GM23338 (cell line): ENCODE measurements around the gene CTDSP2. TPM values are rescaled to one million over a fixed set of nuclear protein-coding genes. Genes with fewer than 3 reads are reported as not detected.

Source experiments
- ATAC-seq: fragments of 200-7000 bp; cut with Tn5 transposase; 3 replicates; pipeline ENCODE4 v1.9.1; 2020
- DNase-seq: peaks from one replicate; pipeline ENCODE4 v3.0.0-alpha.2; 2015; ENCODE audit warnings: low spot score
- H2AFZ ChIP-seq: fragments of 200-600 bp; sonication (generic); 2 replicates; pipeline ENCODE4 v1.8.0; 2016; ENCODE audit warnings: antibody characterized with exemption, mild to moderate bottlenecking, moderate library complexity
- H3F3A ChIP-seq: fragments of 200-600 bp; sonication (generic); replicated peaks from 2 replicates; pipeline ENCODE4 v1.8.0; 2017; ENCODE audit warnings: antibody characterized with exemption, mixed run types, low read depth
- H3K27ac ChIP-seq: fragments of 200-600 bp; sonication (generic); 2 replicates; pipeline ENCODE4 v1.6.1; 2016; ENCODE audit warnings: low read depth
- H3K27me3 ChIP-seq: fragments of 200-600 bp; sonication (generic); 2 replicates; pipeline ENCODE4 v1.8.0; 2016; ENCODE audit warnings: mild to moderate bottlenecking, mixed run types, moderate library complexity; ENCODE audit not compliant: insufficient read depth
- H3K36me3 ChIP-seq: fragments of 200-600 bp; sonication (generic); 2 replicates; pipeline ENCODE4 v1.8.0; 2016; ENCODE audit warnings: mild to moderate bottlenecking; ENCODE audit not compliant: insufficient read depth
- H3K4me1 ChIP-seq: fragments of 200-600 bp; sonication (generic); 2 replicates; pipeline ENCODE4 v1.8.0; 2016; ENCODE audit warnings: mild to moderate bottlenecking, moderate library complexity; ENCODE audit not compliant: insufficient read depth
- H3K4me2 ChIP-seq: fragments of 200-600 bp; sonication (generic); 2 replicates; pipeline ENCODE4 v1.7.1; 2017; ENCODE audit warnings: mixed run types
- H3K4me3 ChIP-seq: fragments of 200-600 bp; sonication (generic); 2 replicates; pipeline ENCODE4 v1.6.1; 2016; ENCODE audit warnings: mixed run types
- H3K79me2 ChIP-seq: fragments of 200-600 bp; sonication (generic); replicated peaks from 2 replicates; pipeline ENCODE4 v1.8.0; 2017; ENCODE audit warnings: mild to moderate bottlenecking; ENCODE audit not compliant: insufficient read depth
- H3K9me2 ChIP-seq: fragments of 200-600 bp; sonication (generic); 2 replicates; pipeline ENCODE4 v1.8.0; 2017; ENCODE audit not compliant: insufficient read depth
- H4K20me1 ChIP-seq: fragments of 200-600 bp; sonication (generic); replicated peaks from 2 replicates; pipeline ENCODE4 v1.8.0; 2017; ENCODE audit warnings: mild to moderate bottlenecking; ENCODE audit not compliant: insufficient read depth
- H3K27ac Mint-ChIP-seq: 2 replicates; pipeline ENCODE4 v1.8.0; 2020; ENCODE audit warnings: inconsistent platforms, mild to moderate bottlenecking, moderate library complexity, mixed read lengths
- H3K27me3 Mint-ChIP-seq: 3 replicates; pipeline ENCODE4 v1.8.0; 2022; ENCODE audit warnings: low read depth, mild to moderate bottlenecking, moderate library complexity, mixed read lengths, inconsistent platforms; ENCODE audit not compliant: insufficient read depth, poor library complexity
- H3K36me3 Mint-ChIP-seq: 3 replicates; pipeline ENCODE4 v1.8.0; 2021; ENCODE audit warnings: low read depth, mild to moderate bottlenecking, inconsistent platforms, moderate library complexity, mixed read lengths
- H3K4me1 Mint-ChIP-seq: 3 replicates; pipeline ENCODE4 v1.8.0; 2020; ENCODE audit warnings: mild to moderate bottlenecking, inconsistent platforms, mixed read lengths
- H3K4me3 Mint-ChIP-seq: 3 replicates; pipeline ENCODE4 v1.8.0; 2021; ENCODE audit warnings: moderate library complexity, mild to moderate bottlenecking, inconsistent platforms, mixed read lengths
- H3K9me3 Mint-ChIP-seq: 3 replicates; pipeline ENCODE4 v1.8.0; 2020; ENCODE audit warnings: moderate library complexity, mild to moderate bottlenecking, inconsistent platforms, mixed read lengths
- CREB1 ChIP-seq: fragments of 250-450 bp; sonication (Bioruptor Pico); IDR thresholded peaks from 2 replicates; pipeline ENCODE4 v1.5.0; 2020; ENCODE audit warnings: low read depth, mild to moderate bottlenecking, moderate library complexity
- ETS1 ChIP-seq: IDR thresholded peaks from 2 replicates; pipeline ENCODE4 v1.6.1; 2016; ENCODE audit warnings: antibody characterized with exemption
- EZH2 ChIP-seq: fragments of 200-600 bp; sonication (generic); IDR thresholded peaks from one replicate; pipeline ENCODE4 v1.8.0; 2017; ENCODE audit warnings: antibody characterized with exemption, mild to moderate bottlenecking, low read depth; ENCODE audit not compliant: unreplicated experiment
- EZH2phosphoT487 ChIP-seq: fragments of 200-600 bp; sonication (generic); IDR thresholded peaks from one replicate; pipeline ENCODE4 v1.8.1; 2018; ENCODE audit warnings: antibody characterized with exemption; ENCODE audit not compliant: unreplicated experiment
- JUNB ChIP-seq: IDR thresholded peaks from one replicate; pipeline ENCODE4 v1.6.1; 2016; ENCODE audit warnings: antibody characterized with exemption; ENCODE audit not compliant: unreplicated experiment
- NANOG ChIP-seq: IDR thresholded peaks from 2 replicates; pipeline ENCODE4 v1.6.1; 2016; ENCODE audit warnings: antibody characterized with exemption, borderline replicate concordance
- POLR2AphosphoS5 ChIP-seq: IDR thresholded peaks from 2 replicates; pipeline ENCODE4 v1.6.1; 2016; ENCODE audit warnings: antibody characterized with exemption, low read depth
- REST ChIP-seq: IDR thresholded peaks from one replicate; pipeline ENCODE4 v1.6.1; 2018; ENCODE audit warnings: antibody characterized with exemption; ENCODE audit not compliant: unreplicated experiment
- STAT1 ChIP-seq: IDR thresholded peaks from one replicate; pipeline ENCODE4 v1.6.1; 2016; ENCODE audit warnings: antibody characterized with exemption; ENCODE audit not compliant: unreplicated experiment
- ZNF114 ChIP-seq: fragments of 250-450 bp; sonication (Bioruptor Pico); IDR thresholded peaks from 2 replicates; pipeline ENCODE4 v1.5.0; 2020; ENCODE audit warnings: mild to moderate bottlenecking, moderate library complexity
- ZNF331 ChIP-seq: fragments of 250-450 bp; sonication (Bioruptor Pico); IDR thresholded peaks from 2 replicates; pipeline ENCODE4 v1.5.0; 2020; ENCODE audit warnings: low read depth, mild to moderate bottlenecking, moderate library complexity
- ZNF462 ChIP-seq: fragments of 250-450 bp; sonication (Bioruptor Pico); IDR thresholded peaks from 2 replicates; pipeline ENCODE4 v1.5.0; 2020; ENCODE audit warnings: mild to moderate bottlenecking, moderate library complexity
- polyA plus RNA-seq: library from polyadenylated mRNA; unstranded; fragments of >200 nt; fragmentation: Nextera tagmentation; extraction: Ambion mirVana; gene quantifications from 2 replicates; pipeline ENCODE4 v1.2.1, GENCODE V29; 2016
- total RNA-seq: library from RNA; depleted of rRNA; stranded (reverse); fragments of >200 nt; shearing (Covaris generic); gene quantifications from 2 replicates; pipeline ENCODE4 v1.2.3, GENCODE V29; 2014

CTDSP2 gene
- total and polyA plus RNA-seq, 2 experiments from 2014 or later = 22.8 to 81.9 TPM

GRCh38 chr12:57808351-57808750, 38.2 kb downstream of the CTDSP2 start:
- DNase-seq (no peak), ATAC-seq (no peak)
- Histone ChIP-seq H4K20me1 (no peaks in the 10 kb centered on the region), H3K4me3 (no peak overlapping the region), H3K9me2 (no peaks in the 10 kb centered on the region), H2AFZ (no peak overlapping the region), H3K36me3 (no peaks in the 10 kb centered on the region), H3K79me2 (no peaks in the 10 kb centered on the region), H3F3A (no peaks in the 10 kb centered on the region), H3K4me1 (peaks cover 2% of the 10 kb centered on the region; the same call in 1 of the 2 replicates), H3K27me3 (no peaks in the 10 kb centered on the region), H3K27ac (no peak overlapping the region), H3K4me2 (no peak overlapping the region)
- Mint-ChIP-seq H3K4me3 (no peak overlapping the region), H3K9me3 (no peaks in the 10 kb centered on the region), H3K36me3 (peaks cover 4% of the 10 kb centered on the region), H3K27me3 (peaks cover 4% of the 10 kb centered on the region), H3K27ac (no peak overlapping the region), H3K4me1 (no peaks in the 10 kb centered on the region)
- TF ChIP-seq EZH2phosphoT487 (no peak), CREB1 (CRISPR knock-in tag) (no peak), EZH2 (no peak), JUNB (no peak)

- Mint-ChIP-seq H3K9me3 (no peaks in the 10 kb centered on the region), H3K27ac (no peak overlapping the region), H3K36me3 (peaks cover 4% of the 10 kb centered on the region), H3K4me1 (no peaks in the 10 kb centered on the region), H3K4me3 (no peak overlapping the region), H3K27me3 (peaks cover 4% of the 10 kb centered on the region)
- H3K79me2 ChIP-seq = no peaks in the 10 kb centered on the region
- ATAC-seq (no peak), DNase-seq (no peak)
- H3F3A ChIP-seq = no peaks in the 10 kb centered on the region
- H3K4me3 ChIP-seq = no peak overlapping the region
- no peaks in the 10 kb centered on the region for H3K9me2 ChIP-seq
- H3K4me1 ChIP-seq = peaks cover 2% of the 10 kb centered on the region; the same call in 1 of the 2 replicates
- no peaks in the 10 kb centered on the region for H3K36me3 ChIP-seq
- H2AFZ ChIP-seq = no peak overlapping the region
- no peak overlapping the region for H3K4me2 ChIP-seq
- no peaks in the 10 kb centered on the region for H4K20me1 ChIP-seq
- no peak overlapping the region for H3K27ac ChIP-seq
- no peaks in the 10 kb centered on the region for H3K27me3 ChIP-seq
- TF ChIP-seq POLR2AphosphoS5 (no peak), JUNB (no peak), EZH2 (no peak), CREB1 (CRISPR knock-in tag) (no peak), NANOG (no peak), EZH2phosphoT487 (no peak), ETS1 (no peak), ZNF114 (CRISPR knock-in tag) (no peak), ZNF462 (no peak), STAT1 (no peak), ZNF331 (no peak), REST (no peak)
Measured at GRCh38 chr12:57807285-57807684, 39.2 kb downstream of the CTDSP2 start.
